Heart left ventricle (tissue), 16 donors: ENCODE data around the gene STYXL1. TPM values are rescaled to one million over a fixed set of nuclear protein-coding genes. Genes with fewer than 3 reads are reported as not detected.

Experiments
- ATAC-seq, 4 donors: fragments of 200-7000 bp; cut with Tn5 transposase; one replicate each; pipeline ENCODE4 v1.9.1; 2020 to 2022; ENCODE audit warnings: moderate library complexity in 4 of 4, mild to moderate bottlenecking in 3 of 4, moderate number of reproducible peaks in 1 of 4
- DNase-seq, 5 donors: peaks; one replicate each; pipeline ENCODE4 v3.0.0-alpha.2; 2020
- H3K27ac ChIP-seq, 12 donors: fragments of 200-600 bp; sonication (generic) in 4 of 12; one replicate each; pipeline versions ENCODE4 v1.5.0 to v1.8.0; 2016 to 2022; ENCODE audit warnings: mild to moderate bottlenecking in 2 of 12
- H3K27me3 ChIP-seq, 9 donors: fragments of 200-600 bp; sonication (generic) in 2 of 9; one replicate each; pipeline versions ENCODE4 v1.5.1 to v1.8.0; 2016 to 2022; ENCODE audit warnings: mild to moderate bottlenecking in 3 of 9
- H3K36me3 ChIP-seq, 9 donors: fragments of 200-600 bp; sonication (generic) in 2 of 9; one replicate each; pipeline versions ENCODE4 v1.5.0 to v1.8.0; 2018 to 2022; ENCODE audit warnings: mild to moderate bottlenecking in 2 of 9
- H3K4me1 ChIP-seq, 12 donors: fragments of 200-600 bp; sonication (generic) in 4 of 12; one replicate each; pipeline versions ENCODE4 v1.5.0 to v1.8.0; 2016 to 2022; ENCODE audit warnings: mild to moderate bottlenecking in 3 of 12
- H3K4me3 ChIP-seq, 12 donors: fragments of 200-600 bp; sonication (generic) in 4 of 12; one replicate each; pipeline versions ENCODE4 v1.5.0 to v1.8.0; 2017 to 2022; ENCODE audit warnings: mild to moderate bottlenecking in 9 of 12, moderate library complexity in 4 of 12
- H3K9me3 ChIP-seq, 12 donors: fragments of 200-600 bp; sonication (generic) in 4 of 12; one replicate each; pipeline versions ENCODE4 v1.5.0 to v1.8.0; 2016 to 2022; ENCODE audit warnings: mild to moderate bottlenecking in 1 of 12
- CTCF ChIP-seq, 12 donors: fragments of 200-600 bp; sonication (generic) in 4 of 12; IDR thresholded peaks; one replicate each; pipeline versions ENCODE4 v1.5.0 to v1.8.0; 2018 to 2022; ENCODE audit warnings: antibody characterized with exemption in 12 of 12, mild to moderate bottlenecking in 5 of 12
- POLR2A ChIP-seq, 2 donors: fragments of 450-650 bp; IDR thresholded peaks; one replicate each; pipeline ENCODE4 v1.6.1; 2017; ENCODE audit warnings: antibody characterized with exemption in 2 of 2, mild to moderate bottlenecking in 2 of 2, moderate library complexity in 2 of 2
- WGBS, 4 donors: extraction: QIAGEN DNeasy Blood & Tissue Kit in 2 of 4; methylation state at CpG; one replicate each; pipeline versions ENCODE4 v1.1.5 to v1.1.7; 2013 to 2018; 5-methylcytosine and 5-hydroxymethylcytosine counted together
- intact Hi-C, 10 donors: fragments of 100-400 bp; cut with DNase I; formaldehyde crosslinking; loops; one replicate each; pipeline versions ENCODE4 v1.11.1 to v1.14.2; 2022
- polyA plus RNA-seq, 2 donors: library from polyadenylated mRNA; stranded (reverse); fragments of 200-250 nt; gene quantifications; one replicate each; pipeline ENCODE4 v1.2.3, GENCODE V29; 2013
- total RNA-seq, 9 donors: library from RNA; depleted of rRNA in 2 of 9; stranded (reverse); fragments of >200 nt in 2 of 9; fragmentation: NEBNext Ultra II Directional in 3 of 9; extraction: Animal tissue kit (Norgen Biotek cat#: 25700) in 3 of 9; gene quantifications; one replicate each; pipeline versions ENCODE4 v1.1.0 to v1.2.4, GENCODE V29; 2016 to 2023
- donor health status: ischemic (EF 13 %, LVEDD 7.1; RV severe dilation, severe dysfunction).
- donor health status: healthy with polysubstance abuse.
- donor health status: DM: no; HTN: yes; CAD: no.
- donor health status: DM: no; HTN: no; CAD: no.
- donor health status: ischemic (EF 25% LVEDD 6.9; RV normal size, moderate dysfunction).
- donor health status: ischemic (EF 25% LVEDD 5.7; RV mildly dilated, moderate dysfunction).
- donor health status: healthy.
- donor health status: DM: yes; HTN: yes; CAD: no.
- donor health status: ischemic (EF 35%, LVEDD 5.7; RV mildly dilated, moderate dysfunction).
- donor health status: nonischemic (EF 11% LVEDD 7.7; RV severe dilation, severe dysfunction).
- donor health status: DM: yes; HTN: yes; CAD: no.
- donor health status: PGD.
- donor health status: ischemic (EF 29% LVEDD 5.4; RV normal size, mild dysfunction).
- donor health status: nonischemic (EF 23%, LVEDD 6.1; RV moderate dilation, normal function).

The STYXL1 gene
- total and polyA plus RNA-seq, 11 donors = 7.9 to 44.3 (median 19.1) TPM

GRCh38 chr7:75987805-75988567, 59.8 kb downstream of the STYXL1 start:
- DNase-seq (peak in 1 of 5 donors; percentile 32), ATAC-seq (no peak)
- WGBS, 4 donors = 83 to 89% (median 88%) methylated on average over 21 to 30 of the region's 30 CpGs
- TF ChIP-seq CTCF (IDR thresholded peaks at IDR 0.05) = no peak
- no peak for TF ChIP-seq POLR2A (IDR thresholded peaks at IDR 0.05)
- H3K4me1 ChIP-seq = peaks cover under 1 to 44% (median 20%) of the 10 kb centered on the region in 12 donors
- H3K27me3 ChIP-seq = no peaks in the 10 kb centered on the region
- no peak overlapping the region for H3K4me3 ChIP-seq
- intact Hi-C loops = loop anchor here in 2 of 10 donors (5.0 to 10.0 kb wide), 2 partner anchors 71 to 73 kb away; partner anchors contain the start of gene POR (in 2 of the 2)
- no peaks in the 10 kb centered on the region for H3K9me3 ChIP-seq
- peaks cover 2 to 57% (median 48%) of the 10 kb centered on the region in 9 donors for H3K36me3 ChIP-seq
- H3K27ac ChIP-seq = peak overlapping the region in 5 of 12 donors; percentile 8 to 76 (median 41)

GRCh38 chr7:75987026-75987804, 60.6 kb downstream of the STYXL1 start:
- 88 to 94% (median 90%) methylated on average over 31 to 32 of the region's 32 CpGs for WGBS, 4 donors

GRCh38 chr7:75986147-75986781, 61.5 kb downstream of the STYXL1 start:
- H3K4me1 ChIP-seq = peaks cover 0 to 36% (median 14%) of the 10 kb centered on the region in 12 donors
- H3K27ac ChIP-seq = peak overlapping the region in 6 of 12 donors; percentile 9 to 76 (median 42)
- DNase-seq (peak in 3 of 5 donors; percentile 26 to 65 (median 30)), ATAC-seq (no peak)
- no peak for TF ChIP-seq POLR2A (IDR thresholded peaks at IDR 0.05)
- TF ChIP-seq CTCF (IDR thresholded peaks at IDR 0.05) = no peak
- H3K27me3 ChIP-seq = no peaks in the 10 kb centered on the region
- WGBS, 4 donors = 74 to 84% (median 82%) methylated on average over 18 to 20 of the region's 20 CpGs
- intact Hi-C loops = loop anchor here in 2 of 10 donors (5.0 to 10.0 kb wide), 2 partner anchors 69 to 71 kb away; partner anchors contain the start of gene POR (in 2 of the 2)
- H3K4me3 ChIP-seq = no peak overlapping the region
- peaks cover 2 to 70% (median 62%) of the 10 kb centered on the region in 9 donors for H3K36me3 ChIP-seq
- H3K9me3 ChIP-seq = no peaks in the 10 kb centered on the region

More at GRCh38 chr7:75987026-75987804, 60.6 kb downstream of the STYXL1 start:
- no peak for ATAC-seq
- Histone ChIP-seq H3K27me3 (no peaks in the 10 kb centered on the region), H3K27ac (peak overlapping the region in 6 of 12 donors; percentile 8 to 76 (median 19)), H3K9me3 (no peaks in the 10 kb centered on the region), H3K4me1 (peaks cover 0 to 38% (median 16%) of the 10 kb centered on the region in 12 donors), H3K4me3 (no peak overlapping the region), H3K36me3 (peaks cover 2 to 64% (median 55%) of the 10 kb centered on the region in 9 donors)
- intact Hi-C loops = loop anchor here in 2 of 10 donors (5.0 to 10.0 kb wide), 2 partner anchors 70 to 72 kb away; partner anchors contain the start of gene POR (in 2 of the 2)
- TF ChIP-seq POLR2A (IDR thresholded peaks at IDR 0.05) (no peak), CTCF (IDR thresholded peaks at IDR 0.05) (no peak)
- DNase-seq = peak in 2 of 5 donors; percentile 27 to 63
